WTC11 (cell line): ENCODE measurements around the gene CALHM1. TPM values are rescaled to one million over a fixed set of nuclear protein-coding genes. Genes with fewer than 3 reads are reported as not detected.

ENCODE experiments used
- ATAC-seq: fragments of 200-7000 bp; cut with Tn5 transposase; 2 replicates; pipeline ENCODE4 v1.10.0; 2021; ENCODE audit warnings: mild to moderate bottlenecking, moderate library complexity
- CTCF ChIA-PET: fragments of 300-600 bp; sonication (Branson Sonifier 250); formaldehyde crosslinking; loops from one replicate; lab custom pipeline; 2021; ENCODE audit warnings: antibody characterized with exemption; lab: Charles Lee
- POLR2A ChIA-PET: fragments of 350-600 bp; sonication (Branson Sonifier 250); formaldehyde crosslinking; loops from one replicate; lab custom pipeline; 2021; ENCODE audit warnings: antibody characterized with exemption; lab: Charles Lee
- DNase-seq: peaks from one replicate; pipeline ENCODE4 v3.0.0; 2021; ENCODE audit warnings: low spot score
- H3K27ac Mint-ChIP-seq: 2 replicates; pipeline ENCODE4 v1.8.0; 2021; ENCODE audit warnings: mixed read lengths
- H3K27me3 Mint-ChIP-seq: 2 replicates; pipeline ENCODE4 v1.8.0; 2021; ENCODE audit warnings: low read depth, mild to moderate bottlenecking, moderate library complexity, mixed read lengths
- H3K36me3 Mint-ChIP-seq: 2 replicates; pipeline ENCODE4 v1.8.0; 2021; ENCODE audit warnings: mixed read lengths
- H3K4me1 Mint-ChIP-seq: 2 replicates; pipeline ENCODE4 v1.8.0; 2022; ENCODE audit warnings: mixed read lengths
- H3K4me3 Mint-ChIP-seq: 2 replicates; pipeline ENCODE4 v1.8.0; 2021; ENCODE audit warnings: mild to moderate bottlenecking, moderate library complexity, mixed read lengths
- H3K9me3 Mint-ChIP-seq: 2 replicates; pipeline ENCODE4 v1.8.0; 2021; ENCODE audit warnings: mixed read lengths
- ATF1 ChIP-seq: sonication (generic); formaldehyde crosslinking; IDR thresholded peaks from 2 replicates; pipeline ENCODE4 v1.8.1; 2023; ENCODE audit warnings: mild to moderate bottlenecking, moderate library complexity, missing genetic modification reagents
- ETV6 ChIP-seq: sonication (generic); formaldehyde crosslinking; IDR thresholded peaks from 2 replicates; pipeline ENCODE4 v1.8.1; 2022; ENCODE audit warnings: mild to moderate bottlenecking, missing genetic modification reagents
- FOXJ3 ChIP-seq: sonication (generic); formaldehyde crosslinking; IDR thresholded peaks from 2 replicates; pipeline ENCODE4 v1.9.0; 2021; ENCODE audit warnings: missing genetic modification reagents, mild to moderate bottlenecking, borderline replicate concordance
- FOXK1 ChIP-seq: sonication (generic); formaldehyde crosslinking; IDR thresholded peaks from 2 replicates; pipeline ENCODE4 v1.8.0; 2022; ENCODE audit warnings: mild to moderate bottlenecking, moderate library complexity, missing genetic modification reagents
- IRF2 ChIP-seq: sonication (generic); formaldehyde crosslinking; IDR thresholded peaks from 2 replicates; pipeline ENCODE4 v1.8.0; 2022; ENCODE audit warnings: low read depth, missing genetic modification reagents, borderline replicate concordance
- JAZF1 ChIP-seq: fragments of 250-450 bp; sonication (Bioruptor Pico); IDR thresholded peaks from 2 replicates; pipeline ENCODE4 v1.9.0; 2021; ENCODE audit warnings: moderate library complexity, mild to moderate bottlenecking, inconsistent platforms
- MYBL2 ChIP-seq: sonication (generic); formaldehyde crosslinking; IDR thresholded peaks from 2 replicates; pipeline ENCODE4 v1.8.1; 2023; ENCODE audit warnings: mild to moderate bottlenecking, moderate library complexity, missing genetic modification reagents
- NFYB ChIP-seq: sonication (generic); formaldehyde crosslinking; conservative IDR thresholded peaks from 2 replicates; pipeline ENCODE4 v1.8.0; 2022; ENCODE audit warnings: low read depth, missing genetic modification reagents
- NR2C2 ChIP-seq: sonication (generic); formaldehyde crosslinking; IDR thresholded peaks from 2 replicates; pipeline ENCODE4 v1.8.0; 2022; ENCODE audit warnings: mild to moderate bottlenecking, missing genetic modification reagents
- RELA ChIP-seq: sonication (generic); formaldehyde crosslinking; IDR thresholded peaks from 2 replicates; pipeline ENCODE4 v1.8.1; 2022; ENCODE audit warnings: missing genetic modification reagents, mild to moderate bottlenecking, borderline replicate concordance
- SMAD4 ChIP-seq: sonication (generic); formaldehyde crosslinking; IDR thresholded peaks from 2 replicates; pipeline ENCODE4 v1.8.0; 2022; ENCODE audit warnings: mild to moderate bottlenecking, missing genetic modification reagents
- SP1 ChIP-seq: sonication (generic); formaldehyde crosslinking; conservative IDR thresholded peaks from 2 replicates; pipeline ENCODE4 v1.8.1; 2022; ENCODE audit warnings: missing genetic modification reagents
- TEAD4 ChIP-seq: sonication (generic); formaldehyde crosslinking; IDR thresholded peaks from 2 replicates; pipeline ENCODE4 v1.8.0; 2022; ENCODE audit warnings: mild to moderate bottlenecking, missing genetic modification reagents
- ZNF232 ChIP-seq: sonication (generic); formaldehyde crosslinking; IDR thresholded peaks from 2 replicates; pipeline ENCODE4 v1.8.0; 2022; ENCODE audit warnings: mild to moderate bottlenecking, missing genetic modification reagents
- ZNF416 ChIP-seq: fragments of 250-450 bp; sonication (Bioruptor Pico); IDR thresholded peaks from 2 replicates; pipeline ENCODE4 v1.9.0; 2021; ENCODE audit warnings: mild to moderate bottlenecking, inconsistent platforms
- total RNA-seq: library from RNA; stranded (reverse); gene quantifications from 3 replicates; pipeline ENCODE4 v1.2.3, GENCODE V29; 2021
- TF ChIP-seq, protein P1 (sequence below): sonication (generic); formaldehyde crosslinking; IDR thresholded peaks from 2 replicates; pipeline ENCODE4 v1.8.1; 2023; ENCODE audit warnings: mild to moderate bottlenecking, missing genetic modification reagents
- TF ChIP-seq, protein P2 (sequence below): fragments of 200-600 bp; IDR thresholded peaks from 2 replicates; pipeline ENCODE4 v1.8.0; 2022; ENCODE audit warnings: antibody characterized with exemption
- TF ChIP-seq, protein P3 (sequence below): sonication (generic); formaldehyde crosslinking; IDR thresholded peaks from 2 replicates; pipeline ENCODE4 v1.8.0; 2022; ENCODE audit warnings: mild to moderate bottlenecking, missing genetic modification reagents
- TF ChIP-seq, protein P4 (sequence below): sonication (generic); formaldehyde crosslinking; IDR thresholded peaks from 2 replicates; pipeline ENCODE4 v1.8.1; 2022; ENCODE audit warnings: mild to moderate bottlenecking, moderate library complexity, missing genetic modification reagents
- TF ChIP-seq, protein P5 (sequence below): fragments of 250-450 bp; sonication (Bioruptor Pico); IDR thresholded peaks from 2 replicates; pipeline ENCODE4 v1.9.0; 2021; ENCODE audit warnings: mild to moderate bottlenecking
- TF ChIP-seq, protein P6 (sequence below): sonication (generic); formaldehyde crosslinking; IDR thresholded peaks from 2 replicates; pipeline ENCODE4 v1.8.1; 2022; ENCODE audit warnings: low read depth, mild to moderate bottlenecking, moderate library complexity, missing genetic modification reagents, borderline replicate concordance
- TF ChIP-seq, protein P7 (sequence below): sonication (generic); formaldehyde crosslinking; IDR thresholded peaks from 2 replicates; pipeline ENCODE4 v1.8.1; 2023; ENCODE audit warnings: mild to moderate bottlenecking, missing genetic modification reagents, borderline replicate concordance
- TF ChIP-seq, protein P8 (sequence below): sonication (generic); formaldehyde crosslinking; IDR thresholded peaks from 2 replicates; pipeline ENCODE4 v1.8.1; 2023; ENCODE audit warnings: mild to moderate bottlenecking, moderate library complexity, missing genetic modification reagents

Gene CALHM1
- total RNA-seq, 1 experiment from 2014 or later: 0.39 TPM

DNA sequence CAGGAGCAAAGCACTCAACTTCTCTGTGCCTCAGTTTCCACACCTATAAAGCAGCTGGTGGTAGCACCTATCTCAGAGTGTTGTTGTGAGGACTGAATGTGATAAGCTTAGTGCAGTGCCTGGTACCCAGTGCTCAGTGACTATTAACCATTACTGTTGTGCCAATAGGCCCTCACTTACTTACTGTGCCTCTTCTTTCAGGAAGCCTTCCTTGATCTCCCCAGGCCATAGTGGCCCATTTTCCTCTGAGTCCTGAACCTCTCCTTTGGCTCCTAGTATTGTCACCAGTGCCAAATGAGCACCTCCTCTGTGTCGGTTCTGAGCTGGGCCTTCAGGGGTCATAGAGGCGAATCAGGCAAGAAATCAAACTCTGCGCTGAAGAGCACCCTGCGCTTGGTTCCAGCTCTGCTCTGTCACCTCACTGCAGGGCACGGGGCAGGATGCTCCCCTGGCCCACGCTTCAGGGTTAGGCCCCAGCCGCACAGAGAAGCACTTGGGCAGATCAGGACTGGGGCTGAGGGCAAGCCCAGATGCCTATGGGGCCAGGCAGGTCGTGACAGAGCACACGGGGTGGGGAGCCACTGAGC lies 2.5 kb downstream of the CALHM1 start (continued):
- TF ChIP-seq, protein P1, sequence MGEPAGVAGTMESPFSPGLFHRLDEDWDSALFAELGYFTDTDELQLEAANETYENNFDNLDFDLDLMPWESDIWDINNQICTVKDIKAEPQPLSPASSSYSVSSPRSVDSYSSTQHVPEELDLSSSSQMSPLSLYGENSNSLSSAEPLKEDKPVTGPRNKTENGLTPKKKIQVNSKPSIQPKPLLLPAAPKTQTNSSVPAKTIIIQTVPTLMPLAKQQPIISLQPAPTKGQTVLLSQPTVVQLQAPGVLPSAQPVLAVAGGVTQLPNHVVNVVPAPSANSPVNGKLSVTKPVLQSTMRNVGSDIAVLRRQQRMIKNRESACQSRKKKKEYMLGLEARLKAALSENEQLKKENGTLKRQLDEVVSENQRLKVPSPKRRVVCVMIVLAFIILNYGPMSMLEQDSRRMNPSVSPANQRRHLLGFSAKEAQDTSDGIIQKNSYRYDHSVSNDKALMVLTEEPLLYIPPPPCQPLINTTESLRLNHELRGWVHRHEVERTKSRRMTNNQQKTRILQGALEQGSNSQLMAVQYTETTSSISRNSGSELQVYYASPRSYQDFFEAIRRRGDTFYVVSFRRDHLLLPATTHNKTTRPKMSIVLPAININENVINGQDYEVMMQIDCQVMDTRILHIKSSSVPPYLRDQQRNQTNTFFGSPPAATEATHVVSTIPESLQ (CRISPR knock-in tag): no peak
- TF ChIP-seq FOXJ3 (CRISPR knock-in tag) (no peak), ETV6 (no peak), ATF1 (CRISPR knock-in tag) (no peak), SP1 (no peak), MYBL2 (CRISPR knock-in tag) (no peak), NR2C2 (no peak)
- TF ChIP-seq, protein P2, sequence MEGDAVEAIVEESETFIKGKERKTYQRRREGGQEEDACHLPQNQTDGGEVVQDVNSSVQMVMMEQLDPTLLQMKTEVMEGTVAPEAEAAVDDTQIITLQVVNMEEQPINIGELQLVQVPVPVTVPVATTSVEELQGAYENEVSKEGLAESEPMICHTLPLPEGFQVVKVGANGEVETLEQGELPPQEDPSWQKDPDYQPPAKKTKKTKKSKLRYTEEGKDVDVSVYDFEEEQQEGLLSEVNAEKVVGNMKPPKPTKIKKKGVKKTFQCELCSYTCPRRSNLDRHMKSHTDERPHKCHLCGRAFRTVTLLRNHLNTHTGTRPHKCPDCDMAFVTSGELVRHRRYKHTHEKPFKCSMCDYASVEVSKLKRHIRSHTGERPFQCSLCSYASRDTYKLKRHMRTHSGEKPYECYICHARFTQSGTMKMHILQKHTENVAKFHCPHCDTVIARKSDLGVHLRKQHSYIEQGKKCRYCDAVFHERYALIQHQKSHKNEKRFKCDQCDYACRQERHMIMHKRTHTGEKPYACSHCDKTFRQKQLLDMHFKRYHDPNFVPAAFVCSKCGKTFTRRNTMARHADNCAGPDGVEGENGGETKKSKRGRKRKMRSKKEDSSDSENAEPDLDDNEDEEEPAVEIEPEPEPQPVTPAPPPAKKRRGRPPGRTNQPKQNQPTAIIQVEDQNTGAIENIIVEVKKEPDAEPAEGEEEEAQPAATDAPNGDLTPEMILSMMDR: no peak
- TF ChIP-seq, protein P3, sequence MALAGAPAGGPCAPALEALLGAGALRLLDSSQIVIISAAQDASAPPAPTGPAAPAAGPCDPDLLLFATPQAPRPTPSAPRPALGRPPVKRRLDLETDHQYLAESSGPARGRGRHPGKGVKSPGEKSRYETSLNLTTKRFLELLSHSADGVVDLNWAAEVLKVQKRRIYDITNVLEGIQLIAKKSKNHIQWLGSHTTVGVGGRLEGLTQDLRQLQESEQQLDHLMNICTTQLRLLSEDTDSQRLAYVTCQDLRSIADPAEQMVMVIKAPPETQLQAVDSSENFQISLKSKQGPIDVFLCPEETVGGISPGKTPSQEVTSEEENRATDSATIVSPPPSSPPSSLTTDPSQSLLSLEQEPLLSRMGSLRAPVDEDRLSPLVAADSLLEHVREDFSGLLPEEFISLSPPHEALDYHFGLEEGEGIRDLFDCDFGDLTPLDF (CRISPR knock-in tag): no peak
- TF ChIP-seq, protein P4, sequence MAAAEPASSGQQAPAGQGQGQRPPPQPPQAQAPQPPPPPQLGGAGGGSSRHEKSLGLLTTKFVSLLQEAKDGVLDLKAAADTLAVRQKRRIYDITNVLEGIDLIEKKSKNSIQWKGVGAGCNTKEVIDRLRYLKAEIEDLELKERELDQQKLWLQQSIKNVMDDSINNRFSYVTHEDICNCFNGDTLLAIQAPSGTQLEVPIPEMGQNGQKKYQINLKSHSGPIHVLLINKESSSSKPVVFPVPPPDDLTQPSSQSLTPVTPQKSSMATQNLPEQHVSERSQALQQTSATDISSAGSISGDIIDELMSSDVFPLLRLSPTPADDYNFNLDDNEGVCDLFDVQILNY (CRISPR knock-in tag): no peak
- TF ChIP-seq, protein P5, sequence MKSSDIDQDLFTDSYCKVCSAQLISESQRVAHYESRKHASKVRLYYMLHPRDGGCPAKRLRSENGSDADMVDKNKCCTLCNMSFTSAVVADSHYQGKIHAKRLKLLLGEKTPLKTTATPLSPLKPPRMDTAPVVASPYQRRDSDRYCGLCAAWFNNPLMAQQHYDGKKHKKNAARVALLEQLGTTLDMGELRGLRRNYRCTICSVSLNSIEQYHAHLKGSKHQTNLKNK (CRISPR knock-in tag): no peak
- TF ChIP-seq, protein P6, sequence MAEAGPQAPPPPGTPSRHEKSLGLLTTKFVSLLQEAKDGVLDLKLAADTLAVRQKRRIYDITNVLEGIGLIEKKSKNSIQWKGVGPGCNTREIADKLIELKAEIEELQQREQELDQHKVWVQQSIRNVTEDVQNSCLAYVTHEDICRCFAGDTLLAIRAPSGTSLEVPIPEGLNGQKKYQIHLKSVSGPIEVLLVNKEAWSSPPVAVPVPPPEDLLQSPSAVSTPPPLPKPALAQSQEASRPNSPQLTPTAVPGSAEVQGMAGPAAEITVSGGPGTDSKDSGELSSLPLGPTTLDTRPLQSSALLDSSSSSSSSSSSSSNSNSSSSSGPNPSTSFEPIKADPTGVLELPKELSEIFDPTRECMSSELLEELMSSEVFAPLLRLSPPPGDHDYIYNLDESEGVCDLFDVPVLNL (CRISPR knock-in tag): no peak

DNA sequence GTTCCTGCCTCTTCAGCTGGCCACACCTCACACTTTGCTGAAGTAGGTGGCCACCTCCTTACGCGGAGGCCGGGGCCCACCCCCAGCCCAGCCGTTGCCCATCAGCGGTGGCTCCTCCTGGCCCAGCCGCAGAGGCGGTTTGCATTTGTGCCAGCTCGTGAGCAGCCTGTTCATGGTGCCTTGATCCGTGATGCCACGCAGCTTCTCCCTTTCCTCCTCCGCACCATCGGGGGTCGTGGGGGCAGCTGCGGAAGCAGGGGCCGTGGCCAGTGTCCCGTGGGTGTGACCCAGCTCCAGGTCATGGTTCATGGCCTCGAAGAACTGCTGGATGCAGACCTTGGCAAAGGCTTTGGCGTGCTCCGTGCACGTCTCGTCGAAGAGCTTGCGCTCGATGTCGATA lies 3.5 kb downstream of the CALHM1 start:
- peaks cover 10% of the 10 kb centered on the region; the same call in 1 of the 2 replicates for H3K4me1 Mint-ChIP-seq
- ChIA-PET CTCF (interaction anchor here (2.3 to 5.7 kb wide), 2 partner anchors 21 to 30 kb away, joined by 12 to 49 read pairs; no protein-coding TSS in a partner anchor), POLR2A (no interaction called here)
- no peaks in the 10 kb centered on the region for H3K9me3 Mint-ChIP-seq
- no peak overlapping the region for H3K27ac Mint-ChIP-seq
- H3K4me3 Mint-ChIP-seq: no peak overlapping the region
- no peaks in the 10 kb centered on the region for H3K36me3 Mint-ChIP-seq
- H3K27me3 Mint-ChIP-seq: no peaks in the 10 kb centered on the region
- no peak for DNase-seq
- ATAC-seq: no peak
- TF ChIP-seq JAZF1: no peak
- TF ChIP-seq FOXK1: no peak
- no peak for TF ChIP-seq RELA
- no peak for TF ChIP-seq ZNF232 (CRISPR knock-in tag)
- TF ChIP-seq, protein P7, sequence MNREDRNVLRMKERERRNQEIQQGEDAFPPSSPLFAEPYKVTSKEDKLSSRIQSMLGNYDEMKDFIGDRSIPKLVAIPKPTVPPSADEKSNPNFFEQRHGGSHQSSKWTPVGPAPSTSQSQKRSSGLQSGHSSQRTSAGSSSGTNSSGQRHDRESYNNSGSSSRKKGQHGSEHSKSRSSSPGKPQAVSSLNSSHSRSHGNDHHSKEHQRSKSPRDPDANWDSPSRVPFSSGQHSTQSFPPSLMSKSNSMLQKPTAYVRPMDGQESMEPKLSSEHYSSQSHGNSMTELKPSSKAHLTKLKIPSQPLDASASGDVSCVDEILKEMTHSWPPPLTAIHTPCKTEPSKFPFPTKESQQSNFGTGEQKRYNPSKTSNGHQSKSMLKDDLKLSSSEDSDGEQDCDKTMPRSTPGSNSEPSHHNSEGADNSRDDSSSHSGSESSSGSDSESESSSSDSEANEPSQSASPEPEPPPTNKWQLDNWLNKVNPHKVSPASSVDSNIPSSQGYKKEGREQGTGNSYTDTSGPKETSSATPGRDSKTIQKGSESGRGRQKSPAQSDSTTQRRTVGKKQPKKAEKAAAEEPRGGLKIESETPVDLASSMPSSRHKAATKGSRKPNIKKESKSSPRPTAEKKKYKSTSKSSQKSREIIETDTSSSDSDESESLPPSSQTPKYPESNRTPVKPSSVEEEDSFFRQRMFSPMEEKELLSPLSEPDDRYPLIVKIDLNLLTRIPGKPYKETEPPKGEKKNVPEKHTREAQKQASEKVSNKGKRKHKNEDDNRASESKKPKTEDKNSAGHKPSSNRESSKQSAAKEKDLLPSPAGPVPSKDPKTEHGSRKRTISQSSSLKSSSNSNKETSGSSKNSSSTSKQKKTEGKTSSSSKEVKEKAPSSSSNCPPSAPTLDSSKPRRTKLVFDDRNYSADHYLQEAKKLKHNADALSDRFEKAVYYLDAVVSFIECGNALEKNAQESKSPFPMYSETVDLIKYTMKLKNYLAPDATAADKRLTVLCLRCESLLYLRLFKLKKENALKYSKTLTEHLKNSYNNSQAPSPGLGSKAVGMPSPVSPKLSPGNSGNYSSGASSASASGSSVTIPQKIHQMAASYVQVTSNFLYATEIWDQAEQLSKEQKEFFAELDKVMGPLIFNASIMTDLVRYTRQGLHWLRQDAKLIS (CRISPR knock-in tag): no peak
- TF ChIP-seq NFYB (CRISPR knock-in tag): no peak
- no peak for TF ChIP-seq ZNF416 (CRISPR knock-in tag)
- no peak for TF ChIP-seq SMAD4 (CRISPR knock-in tag)
- TF ChIP-seq IRF2 (CRISPR knock-in tag): no peak
- TF ChIP-seq TEAD4 (CRISPR knock-in tag): no peak
- TF ChIP-seq, protein P8, sequence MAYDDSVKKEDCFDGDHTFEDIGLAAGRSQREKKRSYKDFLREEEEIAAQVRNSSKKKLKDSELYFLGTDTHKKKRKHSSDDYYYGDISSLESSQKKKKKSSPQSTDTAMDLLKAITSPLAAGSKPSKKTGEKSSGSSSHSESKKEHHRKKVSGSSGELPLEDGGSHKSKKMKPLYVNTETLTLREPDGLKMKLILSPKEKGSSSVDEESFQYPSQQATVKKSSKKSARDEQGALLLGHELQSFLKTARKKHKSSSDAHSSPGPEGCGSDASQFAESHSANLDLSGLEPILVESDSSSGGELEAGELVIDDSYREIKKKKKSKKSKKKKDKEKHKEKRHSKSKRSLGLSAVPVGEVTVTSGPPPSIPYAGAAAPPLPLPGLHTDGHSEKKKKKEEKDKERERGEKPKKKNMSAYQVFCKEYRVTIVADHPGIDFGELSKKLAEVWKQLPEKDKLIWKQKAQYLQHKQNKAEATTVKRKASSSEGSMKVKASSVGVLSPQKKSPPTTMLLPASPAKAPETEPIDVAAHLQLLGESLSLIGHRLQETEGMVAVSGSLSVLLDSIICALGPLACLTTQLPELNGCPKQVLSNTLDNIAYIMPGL (CRISPR knock-in tag): no peak
